Smooth muscle cell (in vitro differentiated cells): ENCODE results near the gene SDC3. TPM values are rescaled to one million over a fixed set of nuclear protein-coding genes. Genes with fewer than 3 reads are reported as not detected.

Experiments
- DNase-seq: peaks from one replicate; lab custom pipeline; 2025; ENCODE audit not compliant: unreplicated experiment; lab: John Stamatoyannopoulos, UW
- H2AFZ ChIP-seq: fragments of 200-600 bp; sonication (generic); 2 replicates; pipeline ENCODE4 v1.6.0; 2016; ENCODE audit warnings: antibody characterized with exemption, low read depth, mild to moderate bottlenecking
- H3F3A ChIP-seq: fragments of 200-600 bp; sonication (generic); 2 replicates; pipeline ENCODE4 v1.6.0; 2017; ENCODE audit warnings: antibody characterized with exemption, low read depth
- H3K27ac ChIP-seq: fragments of 200-600 bp; sonication (generic); 2 replicates; pipeline ENCODE4 v1.5.1; 2016; ENCODE audit warnings: low read depth, mild to moderate bottlenecking
- H3K27me3 ChIP-seq: fragments of 200-600 bp; sonication (generic); 2 replicates; pipeline ENCODE4 v1.6.1; 2016; ENCODE audit warnings: low read depth, mild to moderate bottlenecking
- H3K36me3 ChIP-seq: fragments of 200-600 bp; sonication (generic); 2 replicates; pipeline ENCODE4 v1.5.1; 2016; ENCODE audit warnings: low read depth
- H3K4me1 ChIP-seq: fragments of 200-600 bp; sonication (generic); 2 replicates; pipeline ENCODE4 v1.5.1; 2016; ENCODE audit warnings: low read depth
- H3K4me2 ChIP-seq: fragments of 200-600 bp; sonication (generic); 2 replicates; pipeline ENCODE4 v1.6.0; 2016; ENCODE audit warnings: mild to moderate bottlenecking
- H3K4me3 ChIP-seq: fragments of 200-600 bp; sonication (generic); 2 replicates; pipeline ENCODE4 v1.5.1; 2016; ENCODE audit warnings: mild to moderate bottlenecking
- H3K79me2 ChIP-seq: fragments of 200-600 bp; sonication (generic); 2 replicates; pipeline ENCODE4 v1.6.0; 2016; ENCODE audit warnings: low read depth, mild to moderate bottlenecking
- H3K9ac ChIP-seq: fragments of 200-600 bp; sonication (generic); 2 replicates; pipeline ENCODE4 v1.6.0; 2016; ENCODE audit warnings: low read depth
- H3K9me3 ChIP-seq: fragments of 200-600 bp; sonication (generic); replicated peaks from 2 replicates; pipeline ENCODE4 v1.5.1; 2016; ENCODE audit warnings: low read depth
- H4K20me1 ChIP-seq: fragments of 200-600 bp; sonication (generic); 2 replicates; pipeline ENCODE4 v1.6.0; 2016; ENCODE audit warnings: low read depth
- CTCF ChIP-seq: fragments of 200-600 bp; sonication (generic); IDR thresholded peaks from 2 replicates; pipeline ENCODE4 v1.5.1; 2017; ENCODE audit warnings: borderline replicate concordance, mild to moderate bottlenecking, antibody characterized with exemption; ENCODE audit not compliant: insufficient read depth, poor library complexity, severe bottlenecking
- WGBS: methylation state at CpG from one replicate; pipeline ENCODE4 v1.1.7; 2016; ENCODE audit warnings: low lambda C conversion rate; 5-methylcytosine and 5-hydroxymethylcytosine counted together
- polyA plus RNA-seq: library from polyadenylated mRNA; unstranded; fragments of >200 nt; fragmentation: Nextera tagmentation; extraction: Ambion mirVana; gene quantifications from 2 replicates; pipeline ENCODE4 v1.2.1, GENCODE V29; 2016
- small RNA-seq: library from RNA; depleted of rRNA; stranded (forward); fragments of <200 nt; gene quantifications from one replicate; pipeline ENCODE3, GENCODE V24; 2014
- total RNA-seq: library from RNA; depleted of rRNA; stranded (reverse); fragments of >200 nt; gene quantifications from 2 replicates; pipeline ENCODE4 v1.2.3, GENCODE V29; 2014

SDC3 gene
- total and polyA plus RNA-seq, 2 experiments from 2014 or later: 46.3 to 112 TPM

GRCh38 chr1:30822006-30822405 lies 86.6 kb downstream of the SDC3 start:
- Histone ChIP-seq H3K4me1 (peaks cover 23% of the 10 kb centered on the region), H3F3A (peaks cover 5% of the 10 kb centered on the region), H3K27ac (no peak overlapping the region), H3K9ac (no peak overlapping the region), H4K20me1 (no peaks in the 10 kb centered on the region), H3K9me3 (no peaks in the 10 kb centered on the region), H3K79me2 (no peaks in the 10 kb centered on the region), H3K4me2 (no peak overlapping the region), H3K36me3 (no peaks in the 10 kb centered on the region), H2AFZ (no peak overlapping the region), H3K27me3 (no peaks in the 10 kb centered on the region), H3K4me3 (no peak overlapping the region)
- no peak for DNase-seq
- TF ChIP-seq CTCF: no peak
- 88% methylated on average over 1 of the region's 1 CpG for WGBS

GRCh38 chr1:30820299-30820698 lies 88.3 kb downstream of the SDC3 start:
- peaks cover 5% of the 10 kb centered on the region for H3F3A ChIP-seq
- no peak overlapping the region for H3K27ac ChIP-seq
- no peaks in the 10 kb centered on the region for H3K27me3 ChIP-seq
- TF ChIP-seq CTCF: no peak
- H3K36me3 ChIP-seq: no peaks in the 10 kb centered on the region
- no peaks in the 10 kb centered on the region for H3K9me3 ChIP-seq
- no peak overlapping the region for H3K4me2 ChIP-seq
- no peak overlapping the region for H2AFZ ChIP-seq
- DNase-seq: no peak
- H3K4me3 ChIP-seq: no peak overlapping the region
- H3K4me1 ChIP-seq: peaks cover 38% of the 10 kb centered on the region
- no peaks in the 10 kb centered on the region for H3K79me2 ChIP-seq
- H3K9ac ChIP-seq: no peak overlapping the region
- no peaks in the 10 kb centered on the region for H4K20me1 ChIP-seq
- 86% methylated on average over 5 of the region's 5 CpGs for WGBS

Small RNA genes within 50 kb of the gene (small RNA-seq; reads per million reads assigned to genes)
- not detected for gene RN7SKP91
- gene RN7SL371P: not detected

Other genes with a start within 250 kb of the SDC3 start
- gene MATN1, start 185.2 kb downstream of the SDC3 start, total RNA-seq: 0.36 and 2.0 TPM in 2 replicates
- 0.40 and 0.61 TPM in 2 replicates for gene MATN1, start 185.2 kb downstream of the SDC3 start, polyA plus RNA-seq
- 0.49 and 1.4 TPM in 2 replicates for gene LAPTM5, start 151.0 kb downstream of the SDC3 start, total RNA-seq
- 0.63 and 1.6 TPM in 2 replicates for gene LAPTM5, start 151.0 kb downstream of the SDC3 start, polyA plus RNA-seq
- gene PUM1, start 157.0 kb upstream of the SDC3 start, total RNA-seq: 78.2 and 79.6 TPM in 2 replicates
- 49.0 and 54.0 TPM in 2 replicates for gene PUM1, start 157.0 kb upstream of the SDC3 start, polyA plus RNA-seq